ENCODE results near the gene FGGY.
A peak's percentile ranks its signal among the peaks of the same experiment; 100 is the strongest.
"Not testable (repeated sequence)": the region's sequence is repeated elsewhere in the genome, so short reads cannot be mapped to it uniquely, and the experiment has no call there.

FGGY gene

GRCh38 chr1:59593798-59594790 is 297.2 kb downstream of the FGGY start:
- FAIRE-seq (peak; percentile 62), DNase-seq (ENCODE audit: extremely low spot score, insufficient read length, low read depth) (no peak)

- DNase-seq (ENCODE audit: extremely low spot score, insufficient read length, low read depth), result no peak
- no peak for FAIRE-seq
Observed at GRCh38 chr1:59595774-59596173, 298.9 kb downstream of the FGGY start.

- DNase-seq (ENCODE audit: extremely low spot score, insufficient read length, low read depth) (no peak), FAIRE-seq (no peak)
Observed at GRCh38 chr1:59596432-59596831, 299.5 kb downstream of the FGGY start.

GRCh38 chr1:59596956-59597355 is 300.1 kb downstream of the FGGY start:
- DNase-seq (ENCODE audit: extremely low spot score, insufficient read length, low read depth) (no peak), FAIRE-seq (no peak)

GRCh38 chr1:59597420-59598119 is 300.7 kb downstream of the FGGY start:
- DNase-seq (ENCODE audit: extremely low spot score, insufficient read length, low read depth) (no peak), FAIRE-seq (no peak)

- FAIRE-seq, result no peak
Observed at GRCh38 chr1:59598120-59598440, 301.2 kb downstream of the FGGY start.

GRCh38 chr1:59601041-59601441 is 304.1 kb downstream of the FGGY start:
- FAIRE-seq (no peak), DNase-seq (ENCODE audit: extremely low spot score, insufficient read length, low read depth) (no peak)

More at GRCh38 chr1:59598120-59598440, 301.2 kb downstream of the FGGY start:
- no peak for DNase-seq (ENCODE audit: extremely low spot score, insufficient read length, low read depth)

GRCh38 chr1:59601811-59602210 is 304.9 kb downstream of the FGGY start:
- FAIRE-seq (no peak), DNase-seq (ENCODE audit: extremely low spot score, insufficient read length, low read depth) (no peak)

GRCh38 chr1:59604191-59604590 is 307.3 kb downstream of the FGGY start:
- DNase-seq (ENCODE audit: extremely low spot score, insufficient read length, low read depth), result no peak
- no peak for FAIRE-seq

GRCh38 chr1:59605184-59605583 is 308.3 kb downstream of the FGGY start:
- peak; percentile 76 for FAIRE-seq
- DNase-seq (ENCODE audit: extremely low spot score, insufficient read length, low read depth), result no peak

- no peak for FAIRE-seq
- DNase-seq (ENCODE audit: extremely low spot score, insufficient read length, low read depth), result no peak
Observed at GRCh38 chr1:59605761-59606160, 308.9 kb downstream of the FGGY start.

GRCh38 chr1:59609245-59609644 is 312.4 kb downstream of the FGGY start:
- DNase-seq (ENCODE audit: extremely low spot score, insufficient read length, low read depth) (no peak), FAIRE-seq (no peak)

- not testable (repeated sequence) for FAIRE-seq; DNase-seq (ENCODE audit: extremely low spot score, insufficient read length, low read depth)
Observed at GRCh38 chr1:59610499-59610898, 313.6 kb downstream of the FGGY start.

GRCh38 chr1:59617434-59617833 is 320.5 kb downstream of the FGGY start:
- DNase-seq (ENCODE audit: extremely low spot score, insufficient read length, low read depth) (no peak), FAIRE-seq (no peak)

- FAIRE-seq (no peak), DNase-seq (ENCODE audit: extremely low spot score, insufficient read length, low read depth) (no peak)
Observed at GRCh38 chr1:59619557-59619956, 322.7 kb downstream of the FGGY start.

GRCh38 chr1:59625384-59625783 is 328.5 kb downstream of the FGGY start:
- DNase-seq (ENCODE audit: extremely low spot score, insufficient read length, low read depth), result no peak
- no peak for FAIRE-seq

GRCh38 chr1:59631561-59632255 is 334.8 kb downstream of the FGGY start:
- DNase-seq (ENCODE audit: extremely low spot score, insufficient read length, low read depth), result no peak
- FAIRE-seq, result no peak

- no peak for DNase-seq (ENCODE audit: extremely low spot score, insufficient read length, low read depth)
- FAIRE-seq, result no peak
Observed at GRCh38 chr1:59635097-59635496, 338.2 kb downstream of the FGGY start.

- FAIRE-seq, result no peak
- no peak for DNase-seq (ENCODE audit: extremely low spot score, insufficient read length, low read depth)
Observed at GRCh38 chr1:59638231-59638711, 341.4 kb downstream of the FGGY start.

- DNase-seq (ENCODE audit: extremely low spot score, insufficient read length, low read depth) (no peak), FAIRE-seq (no peak)
Observed at GRCh38 chr1:59639266-59639665, 342.4 kb downstream of the FGGY start.
